ENCODE results near the gene TRIM50. TPM values are rescaled to one million over a fixed set of nuclear protein-coding genes. Genes with fewer than 3 reads are reported as not detected.
"Not testable (repeated sequence)": the region's sequence is repeated elsewhere in the genome, so short reads cannot be mapped to it uniquely, and the experiment has no call there.

TRIM50 gene
- polyA plus RNA-seq, 1 donor = 0.57 TPM

DNA sequence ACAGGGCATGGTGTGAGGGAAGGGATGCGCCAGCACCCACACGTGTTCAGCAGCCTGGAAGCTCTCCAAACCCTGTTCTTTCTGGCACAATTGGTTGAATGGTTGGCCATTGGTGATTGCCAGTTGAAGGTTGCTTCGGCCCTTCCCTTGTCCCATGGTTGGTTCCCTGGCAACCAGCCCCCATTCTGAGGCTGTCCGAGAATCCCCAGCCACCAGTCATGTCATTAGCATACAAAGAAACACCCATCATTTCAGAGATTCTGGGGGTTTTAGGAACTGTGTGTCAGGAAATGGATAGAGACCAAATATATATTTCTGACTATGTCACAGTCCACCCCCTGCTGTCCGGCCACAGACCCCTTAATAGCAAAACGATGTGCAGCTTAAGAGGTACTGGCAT lies 21.9 kb upstream of the TRIM50 start:
- DNase-seq = no peak

- DNase-seq = no peak
Observed at GRCh38 chr7:73345951-73346350, 18.1 kb upstream of the TRIM50 start.

DNA sequence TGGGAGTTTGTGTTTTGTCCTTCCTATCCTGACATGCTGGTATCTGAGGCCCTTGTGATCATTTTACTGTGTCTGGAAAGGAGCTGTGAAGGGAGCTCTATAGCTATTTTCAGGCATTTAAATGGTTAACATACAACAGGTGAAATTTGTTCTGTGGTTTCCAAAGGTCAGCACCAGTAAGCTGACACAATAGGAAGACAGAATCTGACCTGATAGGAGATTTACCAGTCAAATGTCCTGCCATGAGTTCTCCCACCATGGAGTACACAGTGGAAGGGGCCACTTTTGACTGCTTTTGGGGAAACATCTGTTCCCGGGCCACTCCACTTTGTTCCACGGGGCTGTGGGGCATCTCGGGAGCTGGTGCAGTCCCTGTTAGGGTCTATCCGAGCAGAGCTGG lies 17.7 kb upstream of the TRIM50 start:
- DNase-seq = no peak

DNA sequence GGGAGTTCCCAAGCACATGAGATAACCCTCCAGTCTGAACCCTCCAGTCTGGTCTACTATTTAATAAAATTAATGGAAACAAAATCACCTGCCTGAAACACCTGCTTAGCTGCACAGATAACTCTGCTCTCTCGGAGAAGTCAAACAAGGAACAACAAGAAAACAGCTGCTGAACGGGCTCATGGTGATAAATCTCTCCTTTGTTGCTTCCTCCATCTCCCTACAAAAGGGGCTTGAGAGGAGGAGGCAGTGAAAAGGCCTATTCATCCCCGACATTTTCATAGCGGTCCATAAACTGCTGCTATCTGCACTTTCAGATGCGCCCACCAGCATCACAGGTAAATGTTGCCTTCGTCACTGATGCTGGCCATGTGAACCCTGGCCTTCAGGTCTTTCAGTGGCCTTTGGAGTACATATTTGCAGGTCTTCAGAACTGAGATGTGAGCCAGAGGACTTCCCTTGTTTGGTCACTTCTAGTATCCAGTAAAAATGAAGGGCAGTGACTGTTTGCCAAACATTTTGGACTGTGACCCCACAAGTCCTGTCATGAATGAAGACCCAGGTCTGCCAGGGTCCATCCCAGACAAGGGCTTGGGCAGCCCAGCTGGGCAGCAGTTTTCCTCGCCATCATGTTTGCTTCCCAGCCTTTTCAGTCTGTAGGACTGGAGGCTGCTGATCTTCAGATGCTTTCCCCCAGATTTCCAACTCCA lies 15.9 kb upstream of the TRIM50 start:
- DNase-seq = no peak

- peak; percentile 61 for DNase-seq
Observed at GRCh38 chr7:73342645-73343044, 14.8 kb upstream of the TRIM50 start.

DNA sequence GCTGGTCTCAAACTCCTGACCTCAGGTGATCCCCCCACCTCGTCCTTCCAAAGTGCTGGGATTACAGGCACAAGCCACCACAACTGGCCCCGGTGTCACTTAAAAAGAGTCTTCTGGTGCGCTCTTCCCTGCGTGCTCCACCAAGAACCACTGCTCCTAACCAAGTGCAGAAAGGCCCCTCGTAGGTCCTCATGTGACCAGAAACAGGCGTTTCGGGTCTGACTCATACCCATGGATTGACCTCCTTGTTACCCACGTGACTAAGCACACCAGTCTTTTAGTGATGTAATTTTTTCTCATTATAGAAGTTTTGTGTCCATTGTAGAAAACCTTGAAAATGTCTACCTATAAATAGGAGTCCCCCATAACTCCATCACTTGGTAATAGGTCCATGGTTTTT lies 14.0 kb upstream of the TRIM50 start:
- no peak for DNase-seq

- DNase-seq = no peak
Observed at GRCh38 chr7:73340514-73340913, 12.6 kb upstream of the TRIM50 start.

GRCh38 chr7:73338321-73338720 lies 10.4 kb upstream of the TRIM50 start:
- DNase-seq = no peak

GRCh38 chr7:73332447-73332846 lies 4.6 kb upstream of the TRIM50 start:
- DNase-seq = no peak

DNA sequence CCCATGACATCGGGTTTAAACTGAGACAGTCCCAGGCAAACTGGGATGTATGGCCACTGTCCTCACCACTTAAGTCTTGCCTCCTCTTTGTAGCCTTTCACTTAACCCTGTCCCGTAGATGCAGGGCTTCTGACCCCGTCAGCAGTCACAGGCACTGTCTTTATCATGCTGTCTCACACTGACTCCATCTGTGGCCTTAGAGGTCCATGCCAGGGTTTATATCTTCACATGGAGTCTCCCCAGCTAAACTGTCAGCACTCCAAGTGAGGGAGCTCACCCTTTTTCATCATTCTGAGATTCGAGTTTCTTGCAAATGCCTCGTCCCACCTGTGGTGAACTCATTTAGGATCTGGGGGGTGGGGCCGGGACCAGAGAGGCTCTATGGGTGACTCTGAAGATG lies 2.9 kb upstream of the TRIM50 start:
- DNase-seq = no peak

- DNase-seq = no peak
Observed at GRCh38 chr7:73329861-73330581, 2.1 kb upstream of the TRIM50 start.

GRCh38 chr7:73328696-73329095 lies 814 bp upstream of the TRIM50 start:
- DNase-seq = no peak

- DNase-seq = not testable (repeated sequence)
Observed at GRCh38 chr7:73327449-73327848, 433 bp downstream of the TRIM50 start.

GRCh38 chr7:73325424-73325823 lies 2.5 kb downstream of the TRIM50 start:
- not testable (repeated sequence) for DNase-seq

DNA sequence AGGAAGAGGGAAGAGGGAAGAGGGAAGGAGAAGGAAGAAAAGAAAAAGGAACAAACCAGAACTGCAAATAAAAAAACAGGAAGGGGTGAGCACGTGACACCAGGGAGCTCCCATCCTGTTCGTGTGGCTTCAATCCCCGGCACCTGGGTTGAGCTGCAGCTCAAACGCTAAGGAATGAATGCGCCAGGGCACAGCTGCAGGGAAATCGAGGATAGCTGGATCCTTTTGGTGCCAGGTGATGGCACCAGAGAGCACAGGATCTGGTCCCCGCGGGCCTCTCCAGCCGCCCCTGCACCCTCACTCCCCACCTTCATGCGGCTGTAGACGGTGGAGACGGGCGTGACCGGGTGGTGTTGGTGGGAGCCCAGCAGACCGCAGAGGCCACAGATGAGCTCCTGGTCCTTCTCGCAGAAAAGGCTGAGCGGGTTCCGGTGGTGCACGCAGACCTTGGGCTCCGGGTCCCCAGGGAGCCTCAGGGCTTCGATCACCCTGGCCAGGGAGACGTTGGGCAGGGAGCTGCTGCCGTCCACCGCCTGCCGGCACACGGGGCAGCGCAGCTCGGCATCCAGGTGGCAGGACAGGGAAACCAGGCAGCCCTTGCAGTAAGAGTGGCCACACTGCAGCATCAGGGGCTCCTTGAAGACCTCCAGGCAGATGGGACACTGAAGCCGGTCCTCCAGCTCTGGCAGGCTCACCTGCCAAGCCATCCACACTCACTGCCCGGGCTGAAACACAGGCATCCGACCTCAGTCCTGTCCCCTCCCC lies 3.6 kb downstream of the TRIM50 start:
- not testable (repeated sequence) for DNase-seq

DNA sequence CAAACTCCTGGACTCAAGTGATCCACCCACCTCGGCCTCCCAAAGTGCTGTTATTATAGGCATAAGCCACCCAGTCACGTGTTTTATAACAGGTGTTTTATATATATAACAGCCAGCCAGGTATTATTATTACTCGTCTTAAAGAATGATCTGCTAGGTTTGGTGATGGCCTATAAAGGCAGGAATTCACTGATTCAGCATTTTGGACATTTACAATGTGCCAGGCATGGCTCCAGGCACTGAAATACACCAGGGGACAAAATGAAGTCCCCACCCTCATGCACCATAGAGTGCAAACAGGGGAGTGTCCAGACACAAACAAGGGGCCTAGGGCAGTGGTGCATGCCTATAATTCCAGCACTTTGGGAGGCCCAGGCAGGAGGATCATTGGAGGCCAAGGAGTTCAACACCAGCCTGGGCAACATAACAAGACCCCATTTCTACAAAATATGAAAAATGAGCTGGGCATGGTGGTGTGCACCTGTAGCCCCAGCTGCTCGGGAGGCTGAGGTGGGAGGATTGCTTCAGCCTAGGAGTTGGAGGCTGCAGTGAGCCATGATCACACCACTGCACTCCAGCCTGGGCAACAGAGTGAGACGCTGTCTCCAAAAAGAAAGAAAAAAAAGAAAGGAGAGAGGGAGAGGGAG lies 4.3 kb downstream of the TRIM50 start:
- not testable (repeated sequence) for DNase-seq

DNA sequence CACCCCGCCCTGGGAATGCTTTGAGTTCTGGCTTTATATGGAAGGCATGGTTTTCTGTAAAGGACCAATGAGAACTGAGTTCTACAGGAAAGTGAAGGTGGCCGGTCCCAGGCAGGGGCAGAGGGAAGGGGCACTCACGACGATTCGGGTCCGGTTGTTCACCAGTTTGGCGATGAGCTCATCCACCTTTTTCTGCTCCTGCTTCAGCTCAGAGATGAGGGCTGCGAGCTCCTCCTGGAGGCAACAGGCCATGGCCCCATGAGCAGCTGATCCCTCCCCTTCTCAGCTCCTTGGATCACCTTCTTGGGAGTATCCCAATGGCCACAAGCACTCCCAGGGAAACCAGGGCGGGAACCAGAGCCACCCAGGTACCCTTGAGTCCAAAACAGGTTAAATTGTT lies 7.9 kb downstream of the TRIM50 start:
- DNase-seq = not testable (repeated sequence)

DNA sequence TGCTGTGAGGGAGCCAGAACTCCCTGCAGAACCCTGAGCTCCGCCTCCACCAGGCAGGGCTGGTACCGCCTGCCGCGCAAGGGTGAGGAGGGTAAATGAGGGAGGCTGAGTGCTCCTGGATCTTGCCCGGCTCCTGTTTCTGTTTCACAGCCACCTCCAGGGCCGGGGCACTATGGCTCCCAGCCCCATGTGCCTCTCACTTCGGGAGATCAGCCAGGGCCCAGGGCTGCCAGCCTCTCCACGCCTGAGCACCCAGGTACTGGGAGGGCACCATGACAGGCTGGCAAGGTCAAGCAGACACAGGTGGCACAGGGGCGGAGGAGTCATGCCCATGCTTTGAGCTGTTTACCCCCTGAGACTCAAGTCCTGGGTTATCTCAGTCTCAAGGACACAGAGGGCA lies 8.3 kb downstream of the TRIM50 start:
- DNase-seq = not testable (repeated sequence)

GRCh38 chr7:73318656-73319204 lies 9.2 kb downstream of the TRIM50 start:
- DNase-seq = not testable (repeated sequence)

DNA sequence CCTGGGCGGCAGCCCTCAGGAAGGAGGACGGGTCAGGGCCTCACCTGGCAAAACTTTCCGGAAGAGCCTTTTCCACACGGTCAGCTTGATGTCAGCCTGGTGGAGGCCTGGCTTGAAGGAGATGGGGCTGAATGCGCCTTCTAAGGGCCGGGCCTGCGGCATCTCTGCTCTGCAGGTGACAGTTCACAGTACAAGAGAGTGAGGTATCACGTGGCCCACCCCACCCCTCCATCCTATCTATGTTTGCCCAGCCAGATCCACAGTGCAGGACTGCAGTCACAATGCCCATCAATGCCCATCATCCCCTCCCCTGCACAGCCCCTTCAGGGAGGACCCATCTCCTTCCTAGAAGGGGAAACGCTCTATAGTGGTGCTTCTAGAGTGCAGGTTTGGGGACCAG lies 11.4 kb downstream of the TRIM50 start:
- no peak for DNase-seq

GRCh38 chr7:73314271-73314670 lies 13.6 kb downstream of the TRIM50 start:
- no peak for DNase-seq

DNA sequence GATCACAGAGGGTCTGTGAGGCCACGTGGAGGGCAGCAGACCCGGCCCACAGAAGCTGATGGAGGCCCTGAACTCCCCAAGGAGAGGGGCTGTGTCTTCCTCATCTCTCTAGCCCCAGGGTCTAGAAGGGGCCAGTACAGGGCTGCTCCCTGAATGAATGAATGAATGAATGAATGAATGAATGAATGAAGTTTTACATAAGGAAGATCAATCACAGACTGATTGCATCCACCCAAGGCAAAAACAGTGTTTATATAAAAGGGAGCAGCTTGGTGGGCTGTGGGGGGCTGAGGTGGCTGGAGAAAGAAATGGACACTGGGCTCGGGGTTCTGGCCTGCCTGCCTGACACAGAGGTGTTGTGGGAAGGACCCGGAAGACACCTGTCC lies 14.4 kb downstream of the TRIM50 start:
- no peak for DNase-seq

Data from hindlimb muscle (tissue), 1 donor.